Measurements from ENCODE around the gene TRIM15.

TRIM15 gene

DNA sequence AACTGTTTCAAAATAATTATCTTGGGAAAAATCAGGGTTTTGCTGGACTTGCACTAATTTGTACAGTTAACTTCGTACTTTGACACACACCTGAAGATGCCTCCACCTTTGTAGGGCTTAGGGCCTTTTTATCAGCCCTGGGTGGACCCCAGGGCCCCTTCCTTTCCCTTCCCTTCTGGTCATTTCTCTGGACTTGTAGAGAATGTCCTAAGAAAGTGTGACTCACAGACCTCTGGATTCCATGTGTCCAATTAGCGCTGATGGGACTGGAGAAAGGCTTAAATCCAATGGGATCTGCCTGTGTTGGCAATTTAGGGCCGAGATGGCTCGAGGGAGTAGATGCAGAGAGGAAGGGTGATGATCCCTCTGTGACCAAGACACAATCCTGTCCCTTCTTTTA is 9.3 kb downstream of the TRIM15 start:
- DNase-seq (ENCODE audit: low read depth), result no peak
- TF ChIP-seq, protein P1, sequence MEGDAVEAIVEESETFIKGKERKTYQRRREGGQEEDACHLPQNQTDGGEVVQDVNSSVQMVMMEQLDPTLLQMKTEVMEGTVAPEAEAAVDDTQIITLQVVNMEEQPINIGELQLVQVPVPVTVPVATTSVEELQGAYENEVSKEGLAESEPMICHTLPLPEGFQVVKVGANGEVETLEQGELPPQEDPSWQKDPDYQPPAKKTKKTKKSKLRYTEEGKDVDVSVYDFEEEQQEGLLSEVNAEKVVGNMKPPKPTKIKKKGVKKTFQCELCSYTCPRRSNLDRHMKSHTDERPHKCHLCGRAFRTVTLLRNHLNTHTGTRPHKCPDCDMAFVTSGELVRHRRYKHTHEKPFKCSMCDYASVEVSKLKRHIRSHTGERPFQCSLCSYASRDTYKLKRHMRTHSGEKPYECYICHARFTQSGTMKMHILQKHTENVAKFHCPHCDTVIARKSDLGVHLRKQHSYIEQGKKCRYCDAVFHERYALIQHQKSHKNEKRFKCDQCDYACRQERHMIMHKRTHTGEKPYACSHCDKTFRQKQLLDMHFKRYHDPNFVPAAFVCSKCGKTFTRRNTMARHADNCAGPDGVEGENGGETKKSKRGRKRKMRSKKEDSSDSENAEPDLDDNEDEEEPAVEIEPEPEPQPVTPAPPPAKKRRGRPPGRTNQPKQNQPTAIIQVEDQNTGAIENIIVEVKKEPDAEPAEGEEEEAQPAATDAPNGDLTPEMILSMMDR (IDR thresholded peaks at IDR 0.05; ENCODE audit: insufficient read depth, low read depth, low read length, missing control alignments), result no peak
- no peak overlapping the region for H3K4me3 ChIP-seq (ENCODE audit: low read length)

DNA sequence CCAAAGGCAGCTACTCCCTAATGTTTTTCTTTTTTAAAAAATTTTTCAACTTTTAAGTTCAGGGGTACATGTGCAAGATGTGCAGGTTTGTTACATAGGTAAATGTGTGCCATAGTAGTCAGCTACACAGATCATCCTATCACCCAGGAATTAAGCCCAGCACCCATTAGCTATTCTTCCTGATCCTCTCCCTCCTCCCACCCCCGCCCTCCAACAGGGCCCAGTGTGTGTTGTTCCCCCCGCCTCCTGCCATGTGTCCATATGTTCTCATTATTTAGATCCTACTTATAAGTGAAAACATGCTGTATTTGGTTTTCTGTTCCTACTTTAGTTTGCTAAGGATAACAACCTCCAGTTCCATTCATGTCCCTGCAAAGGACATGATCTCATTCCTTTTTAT is 12.4 kb downstream of the TRIM15 start:
- DNase-seq (ENCODE audit: low read depth), result no peak
- TF ChIP-seq, protein P1 (IDR thresholded peaks at IDR 0.05; ENCODE audit: insufficient read depth, low read depth, low read length, missing control alignments), result no peak
- H3K4me3 ChIP-seq (ENCODE audit: low read length), result no peak overlapping the region

DNA sequence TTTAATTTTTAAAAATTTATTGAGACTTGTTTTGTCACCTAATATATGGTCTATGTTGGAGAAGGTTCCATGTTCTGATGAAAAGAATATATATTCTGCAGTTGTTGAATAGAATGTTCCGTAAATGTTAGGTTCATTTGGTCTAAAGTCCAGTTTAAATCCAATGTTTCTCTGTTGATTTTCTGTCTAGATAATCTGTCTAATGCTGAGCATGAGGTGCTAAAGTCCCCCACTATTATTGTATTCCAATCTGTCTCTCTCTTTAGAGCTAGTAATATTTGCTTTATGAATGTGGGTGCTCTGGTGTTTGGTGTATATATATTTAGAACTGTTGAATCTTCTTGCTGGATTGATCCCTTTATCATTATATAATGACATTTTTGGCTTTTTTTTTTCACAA is 15.5 kb downstream of the TRIM15 start:
- TF ChIP-seq, protein P1 (IDR thresholded peaks at IDR 0.05; ENCODE audit: insufficient read depth, low read depth, low read length, missing control alignments), result no peak
- H3K4me3 ChIP-seq (ENCODE audit: low read length), result no peak overlapping the region
- no peak for DNase-seq (ENCODE audit: low read depth)

DNA sequence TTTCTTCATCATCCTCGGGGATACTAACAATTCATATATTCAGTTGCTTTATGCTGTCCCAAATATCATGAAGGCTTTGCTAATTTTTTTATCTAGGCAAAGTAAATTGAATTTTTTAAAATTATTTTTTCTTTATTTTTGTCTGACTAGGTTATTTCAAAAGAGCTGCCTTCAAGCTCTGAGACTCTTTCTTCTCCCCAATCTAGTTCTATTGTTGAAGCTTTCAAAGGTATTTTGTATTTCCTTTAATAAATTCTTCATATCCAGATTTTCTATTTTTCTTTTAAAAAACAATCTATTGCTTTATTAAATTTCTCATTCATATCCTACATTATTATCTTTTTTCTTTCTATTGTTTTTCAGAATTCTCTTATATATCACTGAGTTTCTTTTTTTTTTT is 16.8 kb downstream of the TRIM15 start:
- H3K4me3 ChIP-seq (ENCODE audit: low read length), result no peak overlapping the region
- DNase-seq (ENCODE audit: low read depth), result no peak
- TF ChIP-seq, protein P1 (IDR thresholded peaks at IDR 0.05; ENCODE audit: insufficient read depth, low read depth, low read length, missing control alignments), result no peak

DNA sequence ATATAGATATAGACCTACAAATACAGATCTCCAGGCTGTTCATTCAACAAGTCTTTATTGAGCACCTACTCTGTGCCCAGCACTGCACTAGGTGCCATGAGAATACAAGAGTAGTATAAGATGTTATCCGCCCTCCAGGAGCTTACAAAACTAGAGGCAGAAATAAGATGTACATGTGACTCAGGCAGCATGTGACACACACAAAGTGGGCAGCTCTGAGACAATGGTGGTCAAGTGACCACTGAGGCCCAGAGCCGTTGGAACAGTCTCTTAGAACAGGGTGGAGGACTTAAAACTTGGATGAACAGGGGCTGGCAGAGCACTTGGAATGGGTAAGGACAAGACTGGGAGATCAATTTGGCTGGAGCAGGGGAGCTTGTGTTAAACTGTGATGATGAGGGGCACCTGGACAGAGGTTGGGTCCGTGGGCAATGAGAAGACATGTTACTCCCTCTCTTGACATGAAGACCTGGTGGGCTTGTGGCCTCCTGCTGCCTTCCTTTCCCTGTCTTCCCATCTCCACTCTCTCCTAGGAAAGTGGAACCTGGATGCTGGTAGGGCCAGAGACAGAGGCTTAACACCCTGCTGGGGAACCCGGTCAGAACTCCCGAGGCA is 21.2 kb downstream of the TRIM15 start:
- no peak for DNase-seq (ENCODE audit: low read depth)
- TF ChIP-seq, protein P1 (IDR thresholded peaks at IDR 0.05; ENCODE audit: insufficient read depth, low read depth, low read length, missing control alignments), result no peak

DNA sequence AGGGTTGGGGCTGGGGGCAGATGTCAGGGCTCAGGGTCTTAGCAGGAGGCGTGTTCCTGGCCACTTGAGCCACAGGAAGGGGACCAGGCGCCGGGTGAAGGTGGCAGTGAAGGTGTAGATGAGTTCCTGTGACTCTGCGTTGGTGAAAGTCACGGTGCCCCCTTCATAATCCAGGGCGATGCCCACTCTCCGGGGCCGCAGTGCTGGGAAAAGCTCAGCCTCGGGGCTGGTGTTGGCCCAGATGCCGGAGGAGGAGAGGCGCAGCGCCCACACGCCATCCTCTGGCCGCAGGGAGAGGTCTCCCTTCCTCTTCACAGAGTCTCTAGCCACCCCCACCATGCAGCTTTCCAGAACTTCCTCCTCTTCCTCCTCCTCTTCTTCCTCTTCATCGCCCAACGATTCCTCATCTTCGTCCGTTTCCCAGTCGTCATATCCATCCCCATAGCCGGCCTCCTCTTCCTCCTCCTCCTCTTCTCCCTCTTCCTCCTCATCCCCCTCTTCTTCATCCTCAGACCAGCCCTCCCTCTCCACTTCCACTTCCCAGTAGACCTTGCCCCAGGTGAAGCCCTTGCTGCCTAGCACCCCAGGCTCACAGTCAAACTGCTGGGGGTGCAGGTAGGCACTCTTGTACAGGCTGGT is 22.6 kb downstream of the TRIM15 start:
- no peak overlapping the region for H3K4me3 ChIP-seq (ENCODE audit: low read length)
- DNase-seq (ENCODE audit: low read depth), result no peak
- TF ChIP-seq, protein P1 (IDR thresholded peaks at IDR 0.05; ENCODE audit: insufficient read depth, low read depth, low read length, missing control alignments), result no peak

More for the DNA sequence above, 21.2 kb downstream of the TRIM15 start:
- H3K4me3 ChIP-seq (ENCODE audit: low read length), result no peak overlapping the region

DNA sequence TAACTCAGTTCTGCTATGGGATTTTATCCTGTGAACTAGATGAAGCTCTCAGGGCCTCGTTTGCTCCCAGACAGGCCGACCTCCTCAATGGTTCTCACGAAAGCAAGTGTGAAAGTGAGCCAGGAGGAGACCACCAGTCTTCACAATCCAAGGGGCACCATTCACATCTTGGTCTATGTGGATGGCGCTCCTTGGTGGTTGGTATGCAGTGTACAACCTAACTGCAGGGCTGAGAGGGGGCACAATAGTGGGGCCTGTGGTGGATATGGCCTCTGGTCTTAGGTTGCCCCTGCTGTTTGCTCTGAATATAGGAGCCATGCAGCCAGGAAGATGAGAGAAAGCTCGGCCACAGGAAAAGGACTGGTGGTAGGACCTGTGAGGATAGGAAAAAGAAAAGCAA is 25.2 kb downstream of the TRIM15 start:
- TF ChIP-seq, protein P1 (IDR thresholded peaks at IDR 0.05; ENCODE audit: insufficient read depth, low read depth, low read length, missing control alignments), result no peak
- H3K4me3 ChIP-seq (ENCODE audit: low read length), result no peak overlapping the region
- DNase-seq (ENCODE audit: low read depth), result no peak
